ENCODE data around the gene CWC27.

Gene CWC27

GRCh38 chr5:64838376-64838775, 69.6 kb downstream of the CWC27 start:
- TF ChIP-seq EZH2phosphoT487 (IDR thresholded peaks at IDR 0.05; ENCODE audit: borderline replicate concordance): no peak
- TF ChIP-seq CTCF (conservative IDR thresholded peaks at IDR 0.05; ENCODE audit: low read length): no peak
- no peaks in the 10 kb centered on the region for H4K20me1 ChIP-seq (ENCODE audit: insufficient read depth, low read length, poor library complexity, severe bottlenecking)
- H3K79me2 ChIP-seq (ENCODE audit: insufficient read depth, low read length): no peaks in the 10 kb centered on the region
- no peaks in the 10 kb centered on the region for H3K9me2 ChIP-seq (replicated peaks; ENCODE audit: low read depth, low read length)
- H3K4me2 ChIP-seq (ENCODE audit: low read depth, low read length, poor library complexity, severe bottlenecking): no peak overlapping the region
- peaks cover 3% of the 10 kb centered on the region; the same call in 1 of the 2 replicates for H3K36me3 ChIP-seq (ENCODE audit: insufficient read depth, low read length)
- H3K9ac ChIP-seq (ENCODE audit: low read depth, low read length, poor library complexity, severe bottlenecking): no peak overlapping the region
- H3K4me1 ChIP-seq (ENCODE audit: insufficient read depth, low read length, poor library complexity, severe bottlenecking): no peaks in the 10 kb centered on the region
- H2AFZ ChIP-seq (ENCODE audit: low read length): no peak overlapping the region
- H3K4me3 ChIP-seq (ENCODE audit: low read length, poor library complexity, severe bottlenecking): no peak overlapping the region
- H3K9me3 ChIP-seq (ENCODE audit: insufficient read depth, low read depth, low read length): no peaks in the 10 kb centered on the region
- H3F3A ChIP-seq (ENCODE audit: low read depth): no peaks in the 10 kb centered on the region
- no peaks in the 10 kb centered on the region for H3K27me3 ChIP-seq (ENCODE audit: insufficient read depth, low read length, poor library complexity, severe bottlenecking)

- no peaks in the 10 kb centered on the region for H3K79me2 ChIP-seq (ENCODE audit: insufficient read depth, low read length)
- H3K9ac ChIP-seq (ENCODE audit: low read depth, low read length, poor library complexity, severe bottlenecking): no peak overlapping the region
- no peak for TF ChIP-seq CTCF (conservative IDR thresholded peaks at IDR 0.05; ENCODE audit: low read length)
- TF ChIP-seq EZH2phosphoT487 (IDR thresholded peaks at IDR 0.05; ENCODE audit: borderline replicate concordance): no peak
- H3F3A ChIP-seq (ENCODE audit: low read depth): no peaks in the 10 kb centered on the region
- peaks cover 3% of the 10 kb centered on the region; the same call in 1 of the 2 replicates for H3K36me3 ChIP-seq (ENCODE audit: insufficient read depth, low read length)
- no peaks in the 10 kb centered on the region for H3K9me2 ChIP-seq (replicated peaks; ENCODE audit: low read depth, low read length)
- no peaks in the 10 kb centered on the region for H3K4me1 ChIP-seq (ENCODE audit: insufficient read depth, low read length, poor library complexity, severe bottlenecking)
- no peaks in the 10 kb centered on the region for H4K20me1 ChIP-seq (ENCODE audit: insufficient read depth, low read length, poor library complexity, severe bottlenecking)
- H3K9me3 ChIP-seq (ENCODE audit: insufficient read depth, low read depth, low read length): no peaks in the 10 kb centered on the region
- no peak overlapping the region for H2AFZ ChIP-seq (ENCODE audit: low read length)
- no peaks in the 10 kb centered on the region for H3K27me3 ChIP-seq (ENCODE audit: insufficient read depth, low read length, poor library complexity, severe bottlenecking)
- no peak overlapping the region for H3K4me3 ChIP-seq (ENCODE audit: low read length, poor library complexity, severe bottlenecking)
- no peak overlapping the region for H3K4me2 ChIP-seq (ENCODE audit: low read depth, low read length, poor library complexity, severe bottlenecking)
Measured at GRCh38 chr5:64838803-64839202, 70.1 kb downstream of the CWC27 start.

- Histone ChIP-seq H3K4me1 (ENCODE audit: insufficient read depth, low read length, poor library complexity, severe bottlenecking) (no peaks in the 10 kb centered on the region), H3F3A (ENCODE audit: low read depth) (no peaks in the 10 kb centered on the region), H3K36me3 (ENCODE audit: insufficient read depth, low read length) (peaks cover 6% of the 10 kb centered on the region), H3K4me3 (ENCODE audit: low read length, poor library complexity, severe bottlenecking) (no peak overlapping the region), H4K20me1 (ENCODE audit: insufficient read depth, low read length, poor library complexity, severe bottlenecking) (no peaks in the 10 kb centered on the region), H3K79me2 (ENCODE audit: insufficient read depth, low read length) (no peaks in the 10 kb centered on the region), H3K9me2 (replicated peaks; ENCODE audit: low read depth, low read length) (no peaks in the 10 kb centered on the region), H3K4me2 (ENCODE audit: low read depth, low read length, poor library complexity, severe bottlenecking) (no peak overlapping the region), H2AFZ (ENCODE audit: low read length) (no peak overlapping the region), H3K9me3 (ENCODE audit: insufficient read depth, low read depth, low read length) (0 out of 2 replicates have a peak, but pooled peaks cover 1% of the 10 kb centered on the region), H3K27me3 (ENCODE audit: insufficient read depth, low read length, poor library complexity, severe bottlenecking) (no peaks in the 10 kb centered on the region), H3K9ac (ENCODE audit: low read depth, low read length, poor library complexity, severe bottlenecking) (no peak overlapping the region)
- no peak for TF ChIP-seq CTCF (conservative IDR thresholded peaks at IDR 0.05; ENCODE audit: low read length)
- TF ChIP-seq EZH2phosphoT487 (IDR thresholded peaks at IDR 0.05; ENCODE audit: borderline replicate concordance): no peak
Measured at GRCh38 chr5:64839936-64840335, 71.2 kb downstream of the CWC27 start.
